WERI-Rb-1 (cell line): ENCODE results near the gene BCO2.
A peak's percentile ranks its signal among the peaks of the same experiment; 100 is the strongest.

Source experiments
- DNase-seq: peaks from one replicate; pipeline ENCODE4 v3.0.0-alpha.2; 2020
- H3K27ac ChIP-seq: fragments of 250-450 bp; sonication (Bioruptor Pico); 2 replicates; pipeline ENCODE4 v1.5.1; 2020; ENCODE audit warnings: mild to moderate bottlenecking, moderate library complexity
- H3K27me3 ChIP-seq: fragments of 250-450 bp; sonication (Bioruptor Pico); 2 replicates; pipeline ENCODE4 v1.5.1; 2021; ENCODE audit warnings: mild to moderate bottlenecking, low read depth, moderate library complexity; ENCODE audit not compliant: insufficient read depth, severe bottlenecking
- H3K36me3 ChIP-seq: fragments of 250-450 bp; sonication (Bioruptor Pico); 2 replicates; pipeline ENCODE4 v1.5.1; 2020; ENCODE audit warnings: mild to moderate bottlenecking, moderate library complexity
- H3K4me3 ChIP-seq: 2 replicates; pipeline ENCODE4 v1.5.1; 2011; ENCODE audit warnings: low read depth, mild to moderate bottlenecking, control low read depth, low read length
- H3K9me3 ChIP-seq: fragments of 250-450 bp; sonication (Bioruptor Pico); 2 replicates; pipeline ENCODE4 v1.5.1; 2021; ENCODE audit warnings: mild to moderate bottlenecking, moderate library complexity; ENCODE audit not compliant: severe bottlenecking
- TF ChIP-seq, protein P1 (sequence below): IDR thresholded peaks from 2 replicates; pipeline ENCODE4 v1.5.1; 2011; ENCODE audit warnings: low read depth, mild to moderate bottlenecking, control low read depth, inconsistent platforms, low read length

BCO2 gene, protein sequence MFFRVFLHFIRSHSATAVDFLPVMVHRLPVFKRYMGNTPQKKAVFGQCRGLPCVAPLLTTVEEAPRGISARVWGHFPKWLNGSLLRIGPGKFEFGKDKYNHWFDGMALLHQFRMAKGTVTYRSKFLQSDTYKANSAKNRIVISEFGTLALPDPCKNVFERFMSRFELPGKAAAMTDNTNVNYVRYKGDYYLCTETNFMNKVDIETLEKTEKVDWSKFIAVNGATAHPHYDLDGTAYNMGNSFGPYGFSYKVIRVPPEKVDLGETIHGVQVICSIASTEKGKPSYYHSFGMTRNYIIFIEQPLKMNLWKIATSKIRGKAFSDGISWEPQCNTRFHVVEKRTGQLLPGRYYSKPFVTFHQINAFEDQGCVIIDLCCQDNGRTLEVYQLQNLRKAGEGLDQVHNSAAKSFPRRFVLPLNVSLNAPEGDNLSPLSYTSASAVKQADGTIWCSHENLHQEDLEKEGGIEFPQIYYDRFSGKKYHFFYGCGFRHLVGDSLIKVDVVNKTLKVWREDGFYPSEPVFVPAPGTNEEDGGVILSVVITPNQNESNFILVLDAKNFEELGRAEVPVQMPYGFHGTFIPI

DNA sequence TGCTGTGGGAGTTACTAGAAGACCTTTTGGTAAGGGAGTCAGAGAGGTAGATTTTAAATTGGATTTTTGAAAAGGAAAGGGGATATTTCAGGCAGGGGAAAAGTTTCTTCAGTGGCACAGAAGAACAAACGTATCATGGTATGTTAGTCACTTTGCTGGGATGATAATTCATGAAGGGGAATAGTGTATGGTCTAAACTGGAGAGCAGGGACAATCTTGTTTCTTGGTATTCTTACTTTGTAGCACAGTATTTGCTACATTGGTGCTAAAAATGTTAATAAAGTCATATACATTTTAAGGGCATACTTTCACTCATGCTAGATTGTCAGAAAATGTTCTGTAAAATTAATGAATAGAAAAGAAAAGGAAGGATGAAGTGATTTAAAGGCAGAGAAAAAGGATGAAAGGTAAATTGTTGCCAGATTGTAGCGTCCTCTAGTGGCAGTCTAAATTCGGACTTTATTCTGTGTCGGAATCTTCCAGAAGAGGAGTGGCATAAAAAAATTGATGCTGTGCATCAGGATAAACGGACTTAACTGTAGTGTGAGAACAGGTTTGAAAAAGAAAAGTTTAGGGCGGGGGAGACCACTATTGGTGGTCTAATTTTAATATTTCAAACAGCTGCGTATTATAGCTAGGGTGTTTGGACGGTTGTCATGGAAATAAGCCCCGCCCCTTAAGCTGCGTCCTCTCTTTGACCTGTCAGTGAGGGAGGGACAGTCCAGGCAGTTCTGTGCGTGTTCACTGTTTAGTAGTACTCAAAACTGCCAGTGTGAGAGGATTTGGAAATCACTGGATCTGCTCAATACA is at the start of gene BCO2:
Gene BCO2 (plus strand): TSS at position 724 of the 810 bp plus-strand sequence. CDS start 90 bp downstream, outside the sequence.
- Histone ChIP-seq H3K4me3 (peak within 1 kb of the TSS; percentile 32), H3K27me3 (no peaks in the 10 kb centered on the region), H3K27ac (no peak within 1 kb of the TSS), H3K9me3 (no peaks in the 10 kb centered on the region), H3K36me3 (no peaks in the 10 kb centered on the region)
- TF ChIP-seq, protein P1, sequence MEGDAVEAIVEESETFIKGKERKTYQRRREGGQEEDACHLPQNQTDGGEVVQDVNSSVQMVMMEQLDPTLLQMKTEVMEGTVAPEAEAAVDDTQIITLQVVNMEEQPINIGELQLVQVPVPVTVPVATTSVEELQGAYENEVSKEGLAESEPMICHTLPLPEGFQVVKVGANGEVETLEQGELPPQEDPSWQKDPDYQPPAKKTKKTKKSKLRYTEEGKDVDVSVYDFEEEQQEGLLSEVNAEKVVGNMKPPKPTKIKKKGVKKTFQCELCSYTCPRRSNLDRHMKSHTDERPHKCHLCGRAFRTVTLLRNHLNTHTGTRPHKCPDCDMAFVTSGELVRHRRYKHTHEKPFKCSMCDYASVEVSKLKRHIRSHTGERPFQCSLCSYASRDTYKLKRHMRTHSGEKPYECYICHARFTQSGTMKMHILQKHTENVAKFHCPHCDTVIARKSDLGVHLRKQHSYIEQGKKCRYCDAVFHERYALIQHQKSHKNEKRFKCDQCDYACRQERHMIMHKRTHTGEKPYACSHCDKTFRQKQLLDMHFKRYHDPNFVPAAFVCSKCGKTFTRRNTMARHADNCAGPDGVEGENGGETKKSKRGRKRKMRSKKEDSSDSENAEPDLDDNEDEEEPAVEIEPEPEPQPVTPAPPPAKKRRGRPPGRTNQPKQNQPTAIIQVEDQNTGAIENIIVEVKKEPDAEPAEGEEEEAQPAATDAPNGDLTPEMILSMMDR: peak; percentile 73
- peak; percentile 79 for DNase-seq

DNA sequence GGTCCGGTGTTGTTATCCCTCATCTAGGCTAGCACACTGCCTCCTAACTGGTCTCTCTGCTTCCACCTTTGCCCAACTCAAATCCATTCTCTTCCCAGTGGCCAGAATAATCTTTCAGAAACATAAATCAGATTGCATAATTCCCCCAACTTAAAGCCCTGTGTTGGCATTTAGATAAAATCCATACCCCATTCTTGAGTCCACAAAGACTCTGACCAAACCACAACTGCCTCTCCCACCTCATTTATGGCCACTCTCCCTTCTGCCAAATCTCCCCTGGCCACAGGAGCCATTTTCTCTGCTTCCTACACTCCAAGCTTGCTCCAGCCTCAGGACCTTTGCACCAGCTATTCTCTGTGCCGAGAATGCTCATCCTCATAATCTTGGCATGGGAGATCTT is 48.3 kb upstream of the BCO2 start:
- Histone ChIP-seq H3K27ac (no peak overlapping the region), H3K27me3 (no peaks in the 10 kb centered on the region), H3K9me3 (no peaks in the 10 kb centered on the region), H3K36me3 (no peaks in the 10 kb centered on the region), H3K4me3 (no peak overlapping the region)
- DNase-seq: no peak
- TF ChIP-seq, protein P1: no peak

DNA sequence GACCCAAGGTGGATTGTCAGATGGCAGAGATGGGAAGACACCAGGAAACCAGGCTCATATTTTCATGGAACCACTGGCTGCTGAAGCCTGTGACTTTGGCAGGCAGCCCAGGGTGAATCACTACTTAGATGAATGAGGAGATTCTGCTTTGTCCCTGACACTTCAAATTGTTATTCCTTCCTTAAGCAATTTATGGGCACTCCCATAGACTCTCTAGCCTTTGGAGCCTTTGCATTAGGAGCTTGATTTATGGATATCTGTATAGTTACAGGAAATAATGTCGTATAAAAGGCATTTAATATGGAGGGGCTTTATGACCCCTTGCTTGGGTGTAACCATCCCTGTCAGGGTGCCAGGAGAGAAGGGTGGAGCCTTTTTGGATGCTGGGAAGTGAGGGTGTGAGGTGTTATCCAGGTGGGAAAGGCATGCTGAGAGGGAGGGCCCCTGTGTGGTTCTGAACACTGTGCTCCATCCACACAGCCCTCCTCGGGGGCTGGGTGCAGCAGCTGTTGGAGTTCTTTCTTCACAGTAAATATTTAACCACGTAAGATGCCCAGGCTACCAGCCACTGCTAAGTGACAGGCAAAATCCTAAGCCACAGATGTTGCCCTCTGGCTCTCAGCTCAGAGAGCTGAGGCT is 46.7 kb upstream of the BCO2 start:
- TF ChIP-seq, protein P1: no peak
- DNase-seq: no peak
- H3K9me3 ChIP-seq: no peaks in the 10 kb centered on the region
- no peak overlapping the region for H3K4me3 ChIP-seq
- H3K27ac ChIP-seq: no peak overlapping the region
- H3K36me3 ChIP-seq: no peaks in the 10 kb centered on the region
- H3K27me3 ChIP-seq: no peaks in the 10 kb centered on the region

DNA sequence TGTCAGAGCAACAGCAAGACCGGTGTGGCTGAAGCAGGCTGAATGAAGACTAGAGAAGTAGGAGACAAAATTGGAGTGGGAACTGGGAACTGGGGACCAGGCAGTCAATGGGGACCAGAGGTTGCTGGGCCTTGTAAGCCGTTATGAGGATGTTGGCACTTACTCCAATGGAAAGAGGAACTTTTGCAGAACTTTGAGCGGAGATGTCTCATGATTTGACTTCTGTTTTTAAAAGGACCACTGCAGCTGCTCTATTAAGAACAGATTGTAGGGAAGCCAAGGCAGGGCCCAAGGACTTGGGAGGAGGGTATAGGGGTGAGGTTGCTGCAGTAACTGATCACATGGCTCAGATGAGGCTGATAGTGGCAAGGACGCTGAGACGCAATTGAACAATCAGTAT is 45.7 kb upstream of the BCO2 start:
- H3K27ac ChIP-seq: no peak overlapping the region
- no peaks in the 10 kb centered on the region for H3K36me3 ChIP-seq
- H3K9me3 ChIP-seq: no peaks in the 10 kb centered on the region
- H3K27me3 ChIP-seq: no peaks in the 10 kb centered on the region
- no peak overlapping the region for H3K4me3 ChIP-seq
- no peak for DNase-seq
- TF ChIP-seq, protein P1: no peak

DNA sequence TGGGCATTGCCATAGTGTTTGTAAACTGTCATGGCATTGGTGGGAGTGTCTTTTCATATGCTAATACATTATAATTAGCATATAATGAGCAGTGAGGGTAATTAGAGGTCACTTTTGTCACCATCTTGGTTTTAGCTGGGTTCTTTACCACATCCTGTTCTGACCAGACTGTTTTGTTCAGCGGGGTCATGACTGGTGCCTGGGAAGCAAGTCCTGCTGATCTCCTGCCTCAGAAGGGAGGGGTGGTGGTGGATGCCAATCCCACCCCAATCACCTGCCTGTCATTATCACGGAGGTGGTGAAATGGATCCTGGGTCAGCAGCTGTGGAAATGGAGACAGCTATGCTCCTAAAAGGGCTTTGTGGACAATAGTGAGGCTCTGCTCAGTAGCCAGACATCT is 42.6 kb upstream of the BCO2 start:
- Histone ChIP-seq H3K27me3 (no peaks in the 10 kb centered on the region), H3K27ac (no peak overlapping the region), H3K4me3 (no peak overlapping the region), H3K36me3 (no peaks in the 10 kb centered on the region), H3K9me3 (no peaks in the 10 kb centered on the region)
- TF ChIP-seq, protein P1: no peak
- DNase-seq: no peak
